ENCODE data around the gene RHOJ.

DNA sequence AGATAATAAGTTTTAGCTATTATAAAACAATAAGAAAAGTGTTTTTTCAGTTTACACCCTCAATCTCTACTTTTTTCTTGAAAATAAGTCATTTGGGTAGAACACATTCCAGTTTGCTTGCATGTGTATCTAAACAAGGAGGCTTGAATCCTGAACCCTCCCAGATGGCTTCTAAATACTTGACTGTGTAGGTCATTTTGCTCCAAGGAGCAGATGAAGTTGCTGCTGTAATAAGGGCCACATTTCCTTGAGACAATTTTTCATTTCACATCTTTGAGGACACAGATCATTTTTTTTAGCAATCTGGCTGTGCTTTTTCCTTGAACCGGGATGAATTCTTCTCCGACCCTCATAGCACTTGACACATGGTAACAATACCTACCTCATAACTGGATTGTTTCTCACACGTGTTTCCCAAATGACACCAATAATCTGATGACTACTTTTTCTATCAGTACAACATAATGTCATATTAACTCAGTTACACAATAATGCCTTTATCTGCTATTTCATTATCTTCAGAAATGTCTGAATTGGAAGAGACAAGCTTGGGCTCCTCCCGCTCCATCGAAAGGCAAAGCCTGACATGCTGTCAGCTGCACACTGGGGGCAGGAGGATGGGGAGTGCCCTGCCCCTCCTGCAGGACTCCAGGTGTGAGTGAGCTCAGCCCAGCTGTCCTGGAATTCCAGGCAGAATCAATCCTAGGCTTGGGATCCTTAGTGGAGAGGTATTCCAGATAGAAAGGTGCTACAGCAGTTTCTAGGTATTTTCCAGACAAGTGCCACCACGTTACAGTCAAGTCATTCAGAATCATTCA, 83.6 kb downstream of the RHOJ start:
- TF ChIP-seq, protein P1, sequence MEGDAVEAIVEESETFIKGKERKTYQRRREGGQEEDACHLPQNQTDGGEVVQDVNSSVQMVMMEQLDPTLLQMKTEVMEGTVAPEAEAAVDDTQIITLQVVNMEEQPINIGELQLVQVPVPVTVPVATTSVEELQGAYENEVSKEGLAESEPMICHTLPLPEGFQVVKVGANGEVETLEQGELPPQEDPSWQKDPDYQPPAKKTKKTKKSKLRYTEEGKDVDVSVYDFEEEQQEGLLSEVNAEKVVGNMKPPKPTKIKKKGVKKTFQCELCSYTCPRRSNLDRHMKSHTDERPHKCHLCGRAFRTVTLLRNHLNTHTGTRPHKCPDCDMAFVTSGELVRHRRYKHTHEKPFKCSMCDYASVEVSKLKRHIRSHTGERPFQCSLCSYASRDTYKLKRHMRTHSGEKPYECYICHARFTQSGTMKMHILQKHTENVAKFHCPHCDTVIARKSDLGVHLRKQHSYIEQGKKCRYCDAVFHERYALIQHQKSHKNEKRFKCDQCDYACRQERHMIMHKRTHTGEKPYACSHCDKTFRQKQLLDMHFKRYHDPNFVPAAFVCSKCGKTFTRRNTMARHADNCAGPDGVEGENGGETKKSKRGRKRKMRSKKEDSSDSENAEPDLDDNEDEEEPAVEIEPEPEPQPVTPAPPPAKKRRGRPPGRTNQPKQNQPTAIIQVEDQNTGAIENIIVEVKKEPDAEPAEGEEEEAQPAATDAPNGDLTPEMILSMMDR (IDR thresholded peaks at IDR 0.05), result no peak
- no peak for TF ChIP-seq ZFX (IDR thresholded peaks at IDR 0.05; ENCODE audit: borderline replicate concordance)
